ENCODE measurements around the gene MMP24OS.

- TF ChIP-seq CTCF (IDR thresholded peaks at IDR 0.05): no peak
- no peak for TF ChIP-seq POLR2A (IDR thresholded peaks at IDR 0.05)
These were observed 12.4 kb upstream of the MMP24OS start for GRCh38 chr20:35290186-35290886.

Measured in breast epithelium (tissue), 3 donors.